ENCODE data around the gene OR6X1. TPM values are rescaled to one million over a fixed set of nuclear protein-coding genes. Genes with fewer than 3 reads are reported as not detected.
"Not testable (repeated sequence)": the region's sequence is repeated elsewhere in the genome, so short reads cannot be mapped to it uniquely, and the experiment has no call there.

Gene OR6X1
- total RNA-seq, 2 donors from 2014 or later: not detected

GRCh38 chr11:123729602-123730001 is 24.7 kb downstream of the OR6X1 start:
- Histone ChIP-seq H3K4me3 (no peak overlapping the region), H3K27me3 (no peaks in the 10 kb centered on the region), H3K9me3 (no peaks in the 10 kb centered on the region), H3K9ac (ENCODE audit: low read depth in 2 of 2, low read length in 2 of 2) (no peak overlapping the region), H3K27ac (no peak overlapping the region), H3K4me1 (no peaks in the 10 kb centered on the region), H3K36me3 (peaks cover 18% of the 10 kb centered on the region)
- DNase-seq: no peak
- intact Hi-C loops (cut with DNase I): no loop called here
- TF ChIP-seq CTCF (IDR thresholded peaks at IDR 0.05): no peak

- DNase-seq: no peak
- Histone ChIP-seq H3K4me3 (no peak overlapping the region), H3K36me3 (peaks cover 18% of the 10 kb centered on the region), H3K27me3 (no peaks in the 10 kb centered on the region), H3K27ac (no peak overlapping the region), H3K9ac (ENCODE audit: low read depth in 2 of 2, low read length in 2 of 2) (no peak overlapping the region), H3K4me1 (no peaks in the 10 kb centered on the region), H3K9me3 (no peaks in the 10 kb centered on the region)
- no peak for TF ChIP-seq CTCF (IDR thresholded peaks at IDR 0.05)
- intact Hi-C loops (cut with DNase I): no loop called here
Observed at GRCh38 chr11:123725995-123726655, 28.2 kb downstream of the OR6X1 start.

- Histone ChIP-seq H3K27ac (no peak overlapping the region), H3K27me3 (no peaks in the 10 kb centered on the region), H3K4me1 (no peaks in the 10 kb centered on the region), H3K4me3 (no peak overlapping the region), H3K9ac (ENCODE audit: low read depth in 2 of 2, low read length in 2 of 2) (no peak overlapping the region), H3K36me3 (no peaks in the 10 kb centered on the region), H3K9me3 (no peaks in the 10 kb centered on the region)
- intact Hi-C loops (cut with DNase I): no loop called here
- DNase-seq: no peak
- no peak for TF ChIP-seq CTCF (IDR thresholded peaks at IDR 0.05)
Observed at GRCh38 chr11:123719452-123719851, 34.9 kb downstream of the OR6X1 start.

- no peak for DNase-seq
- no peaks in the 10 kb centered on the region for H3K36me3 ChIP-seq
- H3K4me1 ChIP-seq: no peaks in the 10 kb centered on the region
- TF ChIP-seq CTCF (IDR thresholded peaks at IDR 0.05): no peak
- H3K27me3 ChIP-seq: no peaks in the 10 kb centered on the region
- H3K9me3 ChIP-seq: no peaks in the 10 kb centered on the region
- no peak overlapping the region for H3K27ac ChIP-seq
- intact Hi-C loops (cut with DNase I): no loop called here
- no peak overlapping the region for H3K9ac ChIP-seq (ENCODE audit: low read depth in 2 of 2, low read length in 2 of 2)
- no peak overlapping the region for H3K4me3 ChIP-seq
Observed at GRCh38 chr11:123718469-123718868, 35.8 kb downstream of the OR6X1 start.

GRCh38 chr11:123718063-123718462 is 36.3 kb downstream of the OR6X1 start:
- Histone ChIP-seq H3K9ac (ENCODE audit: low read depth in 2 of 2, low read length in 2 of 2) (no peak overlapping the region), H3K4me3 (no peak overlapping the region), H3K27me3 (no peaks in the 10 kb centered on the region), H3K4me1 (no peaks in the 10 kb centered on the region), H3K9me3 (no peaks in the 10 kb centered on the region), H3K27ac (no peak overlapping the region), H3K36me3 (no peaks in the 10 kb centered on the region)
- DNase-seq: no peak
- no peak for TF ChIP-seq CTCF (IDR thresholded peaks at IDR 0.05)
- intact Hi-C loops (cut with DNase I): no loop called here

GRCh38 chr11:123712627-123713026 is 41.7 kb downstream of the OR6X1 start:
- H3K27me3 ChIP-seq; H3K9me3 ChIP-seq; intact Hi-C loops (cut with DNase I): not testable (repeated sequence)

More at GRCh38 chr11:123712627-123713026, 41.7 kb downstream of the OR6X1 start:
- H3K4me3 ChIP-seq; H3K36me3 ChIP-seq; DNase-seq; H3K27ac ChIP-seq; H3K4me1 ChIP-seq; H3K9ac ChIP-seq (ENCODE audit: low read depth in 2 of 2, low read length in 2 of 2): not testable (repeated sequence)

Measured in colonic mucosa (tissue), 4 donors.